Subcutaneous adipose tissue (tissue), 4 donors: ENCODE data around the gene EXD3. TPM values are rescaled to one million over a fixed set of nuclear protein-coding genes. Genes with fewer than 3 reads are reported as not detected.

Experiments used
- CTCF ChIP-seq: fragments of 450-650 bp; IDR thresholded peaks from one replicate; pipeline ENCODE4 v1.5.1; 2016; ENCODE audit warnings: low read depth, mild to moderate bottlenecking, control low read depth, antibody characterized with exemption, moderate library complexity
- total RNA-seq, 4 donors: library from RNA; depleted of rRNA; stranded (reverse); fragments of >200 nt; gene quantifications; one replicate each; pipeline ENCODE4 v1.1.0, GENCODE V29; 2016

EXD3 gene
- total RNA-seq, 4 donors from 2014 or later = 7.5 to 44.6 (median 10.5) TPM

DNA sequence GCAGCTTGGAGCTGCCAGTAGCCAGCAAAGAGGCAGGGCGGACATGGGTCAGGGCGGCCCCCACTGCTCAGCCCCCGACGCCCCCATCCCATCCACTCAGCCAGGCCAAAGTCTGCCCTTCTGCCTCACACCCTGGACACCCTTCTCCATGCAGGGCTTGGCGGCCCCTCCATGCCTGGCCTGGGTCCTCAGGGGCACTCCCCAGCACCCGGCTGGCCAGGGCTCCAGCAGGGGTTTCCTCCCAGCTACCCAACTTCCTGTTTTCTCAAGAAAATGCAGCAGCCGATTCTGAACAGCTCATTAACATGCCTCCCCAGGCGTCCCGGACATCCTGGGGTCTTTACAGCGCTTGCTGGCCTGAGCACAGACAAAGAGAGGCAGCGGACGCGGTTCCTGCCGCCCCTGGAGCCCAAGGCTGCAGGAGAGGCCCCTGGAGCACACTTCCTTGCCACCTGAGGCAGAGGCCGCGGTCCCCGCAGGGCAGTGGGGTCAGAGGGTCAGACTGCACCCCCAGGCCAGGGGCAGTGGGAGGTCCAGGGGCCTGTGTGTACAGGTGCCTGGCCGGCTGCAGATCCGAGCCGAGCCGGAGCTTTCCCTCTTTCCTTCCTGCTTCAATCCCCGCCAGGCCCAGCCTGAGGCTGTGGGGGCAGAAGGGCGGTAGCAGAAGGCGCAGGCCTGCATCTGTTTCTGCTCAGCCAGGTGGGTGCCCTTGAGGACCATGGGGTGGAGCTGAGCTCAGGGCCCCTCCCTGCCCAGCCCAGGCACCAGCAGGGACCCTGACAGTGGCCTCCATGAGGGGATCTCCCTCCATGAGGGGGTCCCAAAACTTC lies 102.2 kb downstream of the EXD3 start:
- no peak for TF ChIP-seq CTCF

GRCh38 chr9:137319739-137320551 lies 103.0 kb downstream of the EXD3 start:
- no peak for TF ChIP-seq CTCF

- no peak for TF ChIP-seq CTCF
Measured at GRCh38 chr9:137319011-137319738, 103.8 kb downstream of the EXD3 start.

DNA sequence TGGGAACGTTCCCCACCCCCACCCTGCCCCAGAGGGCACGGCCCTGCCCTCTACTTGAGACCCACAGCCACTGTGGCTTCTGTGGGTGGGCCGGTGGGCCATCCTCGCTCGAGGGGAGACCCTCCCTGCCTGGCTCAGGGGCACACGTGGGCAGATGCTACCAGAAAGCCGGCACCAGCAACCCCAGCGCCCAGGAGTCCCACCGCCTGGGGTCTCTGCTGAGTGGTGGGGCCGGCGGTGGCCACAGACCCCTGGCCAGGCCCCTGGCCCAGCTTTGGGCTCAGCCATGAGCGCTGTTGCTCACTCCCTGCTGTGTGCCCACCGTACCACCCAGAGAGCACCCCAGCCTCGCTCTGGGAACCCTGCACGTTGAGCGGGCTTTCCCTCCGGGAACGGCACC lies 104.4 kb downstream of the EXD3 start:
- TF ChIP-seq CTCF = no peak

DNA sequence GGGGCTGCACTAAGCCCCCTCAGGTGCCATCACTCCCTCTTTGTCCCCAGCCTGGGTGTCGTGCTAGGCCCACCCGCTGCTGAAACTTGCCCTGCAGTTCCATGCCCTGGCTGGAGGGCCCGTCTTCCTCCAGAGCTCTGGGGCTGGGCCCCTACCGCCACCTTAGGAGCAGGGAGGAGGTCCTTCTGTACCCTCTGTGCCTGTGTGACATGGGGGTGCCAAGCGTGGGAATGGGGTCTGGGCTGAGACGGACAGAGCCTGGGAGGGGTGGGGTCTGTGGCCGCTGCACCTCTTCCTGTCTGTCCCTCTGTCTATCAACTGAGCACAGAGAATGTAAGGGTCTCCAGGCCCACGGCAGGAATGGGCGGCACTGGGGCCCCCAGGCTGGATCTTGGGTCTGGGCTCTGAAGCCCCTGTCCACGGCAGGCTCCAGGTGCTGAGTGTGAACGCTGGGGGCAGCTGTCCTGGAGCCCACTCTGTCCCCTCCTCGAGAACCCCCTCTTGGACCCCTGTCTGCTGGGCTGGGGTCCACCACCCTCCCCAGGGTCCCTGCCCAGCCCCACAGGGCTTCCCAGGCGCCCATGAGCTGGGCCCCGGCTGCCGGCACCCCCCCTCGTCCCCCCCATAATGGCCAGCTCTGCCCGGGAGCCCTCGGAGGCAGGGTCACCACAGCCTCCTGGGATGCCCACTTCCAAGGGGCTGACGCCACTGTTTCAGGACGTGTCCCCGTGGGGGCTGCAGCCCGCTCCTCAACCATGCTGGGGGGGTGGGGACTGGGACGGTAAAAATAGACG lies 105.0 kb downstream of the EXD3 start:
- no peak for TF ChIP-seq CTCF

- no peak for TF ChIP-seq CTCF
Measured at GRCh38 chr9:137317021-137317717, 105.8 kb downstream of the EXD3 start.
